CD14-positive monocyte (primary cell): ENCODE data around the gene ISLR. TPM values are rescaled to one million over a fixed set of nuclear protein-coding genes. Genes with fewer than 3 reads are reported as not detected.
A peak's percentile ranks its signal among the peaks of the same experiment; 100 is the strongest.

Source experiments
- DNase-seq, 3 donors: peaks; one replicate each; pipeline ENCODE4 v3.0.0-alpha.2; 2011 to 2022
- H2AFZ ChIP-seq: 2 replicates; pipeline ENCODE4 v1.6.0; 2012; ENCODE audit warnings: mild to moderate bottlenecking, low read depth, low read length, inconsistent platforms; ENCODE audit not compliant: insufficient read depth, poor library complexity, severe bottlenecking
- H3K27ac ChIP-seq, 2 donors: 1 replicate in 1 of 2; 2 replicates in 1 of 2; pipeline ENCODE4 v1.5.1; 2012 to 2013; ENCODE audit warnings: low read length in 2 of 2, control low read depth in 1 of 2, inconsistent platforms in 1 of 2, low read depth in 1 of 2, mild to moderate bottlenecking in 1 of 2
- H3K27me3 ChIP-seq, 2 donors: one replicate each; pipeline versions ENCODE4 v1.6.0 to v1.6.1; 2011 to 2013; ENCODE audit warnings: low read length in 2 of 2; ENCODE audit not compliant: control insufficient read depth in 2 of 2, insufficient read depth in 2 of 2
- H3K36me3 ChIP-seq, 2 donors: replicated peaks in 1 of 2; 1 replicate in 1 of 2; 2 replicates in 1 of 2; pipeline versions ENCODE4 v1.5.1 to v1.6.1; 2012 to 2013; ENCODE audit warnings: low read length in 2 of 2, control low read depth in 1 of 2, inconsistent platforms in 1 of 2, mild to moderate bottlenecking in 1 of 2; ENCODE audit not compliant: insufficient read depth in 2 of 2, control insufficient read depth in 1 of 2
- H3K4me1 ChIP-seq, 2 donors: 1 replicate in 1 of 2; 2 replicates in 1 of 2; pipeline versions ENCODE4 v1.5.1 to v1.6.1; 2012 to 2013; ENCODE audit warnings: low read length in 2 of 2, control low read depth in 1 of 2, inconsistent platforms in 1 of 2, mild to moderate bottlenecking in 1 of 2, moderate library complexity in 1 of 2; ENCODE audit not compliant: insufficient read depth in 2 of 2, control insufficient read depth in 1 of 2
- H3K4me2 ChIP-seq: replicated peaks from 2 replicates; pipeline ENCODE3; 2012; ENCODE audit warnings: low read length, moderate library complexity, mild to moderate bottlenecking; ENCODE audit not compliant: poor library complexity, severe bottlenecking; ENCODE audit errors: extremely low read depth
- H3K4me3 ChIP-seq, 3 experiments: fragments of 200-600 bp in 1 of 3; sonication (generic) in 1 of 3; replicated peaks in 1 of 3; 1 replicate in 2 of 3; 2 replicates in 1 of 3; pipeline ENCODE4 v1.5.1; 2011 to 2013; ENCODE audit warnings: low read length in 3 of 3, mild to moderate bottlenecking in 3 of 3, control low read depth in 2 of 3, low read depth in 2 of 3, inconsistent platforms in 1 of 3, moderate library complexity in 1 of 3
- H3K79me2 ChIP-seq: 2 replicates; pipeline ENCODE4 v1.6.0; 2012; ENCODE audit warnings: mild to moderate bottlenecking, control low read depth, inconsistent platforms, low read length, moderate library complexity; ENCODE audit not compliant: insufficient read depth
- H3K9ac ChIP-seq: 2 replicates; pipeline ENCODE4 v1.6.0; 2017; ENCODE audit warnings: low read length, mild to moderate bottlenecking; ENCODE audit not compliant: insufficient read depth, poor library complexity, severe bottlenecking
- H3K9me3 ChIP-seq, 2 donors: replicated peaks in 1 of 2; 1 replicate in 1 of 2; 2 replicates in 1 of 2; pipeline versions ENCODE4 v1.5.1 to v1.6.1; 2012 to 2013; ENCODE audit warnings: low read length in 2 of 2, control low read depth in 1 of 2; ENCODE audit not compliant: control insufficient read depth in 1 of 2, insufficient read depth in 1 of 2
- H4K20me1 ChIP-seq: 2 replicates; pipeline ENCODE4 v1.6.0; 2012; ENCODE audit warnings: mild to moderate bottlenecking, low read length, control low read depth, moderate library complexity; ENCODE audit not compliant: insufficient read depth
- H3K27ac Mint-ChIP-seq, 7 donors: one replicate each; pipeline ENCODE4 v1.8.0; 2020; ENCODE audit warnings: mild to moderate bottlenecking in 7 of 7, mixed read lengths in 7 of 7, moderate library complexity in 6 of 7, inconsistent platforms in 2 of 7
- H3K27me3 Mint-ChIP-seq, 3 donors: one replicate each; pipeline ENCODE4 v1.8.0; 2021 to 2022; ENCODE audit warnings: low read depth in 3 of 3, mild to moderate bottlenecking in 3 of 3, mixed read lengths in 3 of 3, moderate library complexity in 3 of 3, inconsistent platforms in 1 of 3
- H3K36me3 Mint-ChIP-seq, 2 donors: one replicate each; pipeline ENCODE4 v1.8.0; 2020; ENCODE audit warnings: mixed read lengths in 2 of 2, inconsistent platforms in 1 of 2, mild to moderate bottlenecking in 1 of 2
- H3K4me1 Mint-ChIP-seq: one replicate; pipeline ENCODE4 v1.8.0; 2020; ENCODE audit warnings: mild to moderate bottlenecking, mixed read lengths
- H3K4me3 Mint-ChIP-seq, 2 donors: one replicate each; pipeline ENCODE4 v1.8.0; 2020; ENCODE audit warnings: mild to moderate bottlenecking in 2 of 2, mixed read lengths in 2 of 2, moderate library complexity in 1 of 2
- H3K9me3 Mint-ChIP-seq, 7 donors: one replicate each; pipeline ENCODE4 v1.8.0; 2020 to 2022; ENCODE audit warnings: mixed read lengths in 7 of 7, mild to moderate bottlenecking in 6 of 7, moderate library complexity in 6 of 7, inconsistent platforms in 2 of 7
- WGBS: methylation state at CpG from one replicate; pipeline ENCODE4 v1.1.5; 2013; ENCODE audit warnings: missing lambda C conversion rate; ENCODE audit not compliant: insufficient coverage; 5-methylcytosine and 5-hydroxymethylcytosine counted together
- intact Hi-C, 2 donors: fragments of 100-400 bp; cut with micrococcal nuclease; formaldehyde crosslinking; loops; one replicate each; pipeline versions ENCODE4 v1.15.0 to v1.15.1; 2023
- polyA plus RNA-seq, 3 donors: library from polyadenylated mRNA; depleted of rRNA in 1 of 3; unstranded in 2 of 3; stranded (reverse) in 1 of 3; fragments of 300-500 nt in 2 of 3; fragments of >200 nt in 1 of 3; fragmentation: Illumina TruSeq in 2 of 3; gene quantifications; 1 replicate in 2 of 3; 2 replicates in 1 of 3; pipeline ENCODE4 v1.2.3, GENCODE V29; 2012 to 2021
- TF ChIP-seq, protein P1 (sequence below): fragments of 200-600 bp; IDR thresholded peaks from one replicate; pipeline ENCODE4 v1.8.0; 2022; ENCODE audit warnings: antibody characterized with exemption, mild to moderate bottlenecking

The ISLR gene
- polyA plus RNA-seq, 3 donors: not detected

DNA sequence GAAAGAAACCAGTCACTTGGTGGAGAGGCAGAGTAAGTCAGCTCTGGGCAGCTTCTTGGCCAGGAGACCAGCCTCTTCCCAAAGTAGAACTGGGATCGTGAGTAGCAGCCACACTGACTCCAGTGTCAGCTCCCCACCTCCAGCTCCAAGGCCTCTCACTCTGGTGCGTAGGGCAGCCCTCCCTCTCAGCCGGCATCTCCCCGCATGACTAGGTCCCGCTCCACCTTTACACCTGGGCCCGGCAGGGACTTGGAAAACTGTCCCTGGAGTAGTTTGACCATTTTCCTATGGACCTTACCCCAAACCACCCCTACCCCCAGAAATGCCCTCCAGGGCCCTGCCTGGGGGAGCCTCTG is 25.8 kb downstream of the ISLR start:
- H3K79me2 ChIP-seq: no peaks in the 10 kb centered on the region
- intact Hi-C loops: no loop called here

DNA sequence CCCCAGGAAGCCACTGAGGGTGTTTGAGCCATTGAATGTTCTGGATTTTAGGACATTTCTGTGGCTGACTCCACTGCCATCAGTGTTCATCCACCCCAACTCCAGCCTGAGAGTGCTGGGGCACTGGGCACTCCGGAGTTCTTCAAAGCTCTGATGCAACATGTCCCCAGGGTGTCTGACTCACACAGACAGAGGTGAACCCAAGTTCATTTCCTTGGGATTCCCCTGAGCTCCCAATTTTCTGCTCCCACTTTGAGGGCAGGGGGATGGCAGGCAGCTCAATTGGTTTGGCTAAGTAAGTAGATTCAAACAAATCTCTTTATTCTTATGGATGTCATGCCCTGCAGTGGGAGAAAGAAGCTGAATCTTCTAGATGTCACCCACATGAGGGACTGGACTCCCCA is 26.9 kb downstream of the ISLR start:
- Histone ChIP-seq H3K36me3 (no peaks in the 10 kb centered on the region), H3K27ac (no peak overlapping the region), H3K9me3 (no peaks in the 10 kb centered on the region), H3K4me1 (no peaks in the 10 kb centered on the region), H3K79me2 (no peaks in the 10 kb centered on the region), H3K4me2 (no peak overlapping the region), H3K27me3 (no peaks in the 10 kb centered on the region), H3K4me3 (no peak overlapping the region), H3K9ac (no peak overlapping the region), H2AFZ (no peak overlapping the region), H4K20me1 (no peaks in the 10 kb centered on the region)
- peak in 1 of 3 donors; percentile 35 for DNase-seq
- H3K4me3 Mint-ChIP-seq: no peak overlapping the region
- peaks cover 5 to 9% (median 5%) of the 10 kb centered on the region in 3 donors for H3K27me3 Mint-ChIP-seq
- no peaks in the 10 kb centered on the region for H3K36me3 Mint-ChIP-seq
- intact Hi-C loops: no loop called here
- TF ChIP-seq, protein P1, sequence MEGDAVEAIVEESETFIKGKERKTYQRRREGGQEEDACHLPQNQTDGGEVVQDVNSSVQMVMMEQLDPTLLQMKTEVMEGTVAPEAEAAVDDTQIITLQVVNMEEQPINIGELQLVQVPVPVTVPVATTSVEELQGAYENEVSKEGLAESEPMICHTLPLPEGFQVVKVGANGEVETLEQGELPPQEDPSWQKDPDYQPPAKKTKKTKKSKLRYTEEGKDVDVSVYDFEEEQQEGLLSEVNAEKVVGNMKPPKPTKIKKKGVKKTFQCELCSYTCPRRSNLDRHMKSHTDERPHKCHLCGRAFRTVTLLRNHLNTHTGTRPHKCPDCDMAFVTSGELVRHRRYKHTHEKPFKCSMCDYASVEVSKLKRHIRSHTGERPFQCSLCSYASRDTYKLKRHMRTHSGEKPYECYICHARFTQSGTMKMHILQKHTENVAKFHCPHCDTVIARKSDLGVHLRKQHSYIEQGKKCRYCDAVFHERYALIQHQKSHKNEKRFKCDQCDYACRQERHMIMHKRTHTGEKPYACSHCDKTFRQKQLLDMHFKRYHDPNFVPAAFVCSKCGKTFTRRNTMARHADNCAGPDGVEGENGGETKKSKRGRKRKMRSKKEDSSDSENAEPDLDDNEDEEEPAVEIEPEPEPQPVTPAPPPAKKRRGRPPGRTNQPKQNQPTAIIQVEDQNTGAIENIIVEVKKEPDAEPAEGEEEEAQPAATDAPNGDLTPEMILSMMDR: no peak
- WGBS: 67% methylated on average over 1 of the region's 1 CpG
- H3K4me1 Mint-ChIP-seq: peaks cover 1% of the 10 kb centered on the region
- H3K9me3 Mint-ChIP-seq: no peaks in the 10 kb centered on the region
- H3K27ac Mint-ChIP-seq: no peak overlapping the region

More for the DNA sequence above, 25.8 kb downstream of the ISLR start:
- H3K9me3 Mint-ChIP-seq: no peaks in the 10 kb centered on the region
- H3K36me3 ChIP-seq: no peaks in the 10 kb centered on the region
- H3K9me3 ChIP-seq: no peaks in the 10 kb centered on the region
- 91% methylated on average over 4 of the region's 6 CpGs for WGBS
- no peak overlapping the region for H3K27ac ChIP-seq
- peaks cover 5% of the 10 kb centered on the region for H3K4me1 Mint-ChIP-seq
- H2AFZ ChIP-seq: no peak overlapping the region
- H3K27me3 Mint-ChIP-seq: peaks cover 5 to 6% (median 5%) of the 10 kb centered on the region in 3 donors
- no peaks in the 10 kb centered on the region for H4K20me1 ChIP-seq
- H3K27me3 ChIP-seq: no peaks in the 10 kb centered on the region
- no peak overlapping the region for H3K4me3 ChIP-seq
- H3K36me3 Mint-ChIP-seq: no peaks in the 10 kb centered on the region
- H3K4me1 ChIP-seq: peaks cover 6% of the 10 kb centered on the region in 2 donors
- H3K9ac ChIP-seq: no peak overlapping the region
- H3K27ac Mint-ChIP-seq: no peak overlapping the region
- H3K4me3 Mint-ChIP-seq: no peak overlapping the region
- H3K4me2 ChIP-seq: no peak overlapping the region
- TF ChIP-seq, protein P1: no peak
- no peak for DNase-seq
